Measurements from ENCODE around the gene CHMP2A. TPM values are rescaled to one million over a fixed set of nuclear protein-coding genes. Genes with fewer than 3 reads are reported as not detected.
"Not testable (repeated sequence)": the region's sequence is repeated elsewhere in the genome, so short reads cannot be mapped to it uniquely, and the experiment has no call there.

Gene CHMP2A
- total RNA-seq, 2 experiments from 2014 or later: 60.5 to 62.4 TPM

GRCh38 chr19:58510084-58510862 is 44.6 kb downstream of the CHMP2A start:
- Histone ChIP-seq H3K27me3 (ENCODE audit: control insufficient read depth in 1 of 2, insufficient read depth in 2 of 2, low read length in 2 of 2) (no peaks in the 10 kb centered on the region), H3K36me3 (ENCODE audit: insufficient read depth, low read length) (no peaks in the 10 kb centered on the region), H3K4me1 (ENCODE audit: insufficient read depth, low read length) (peaks cover 15% of the 10 kb centered on the region), H3K27ac (ENCODE audit: low read depth in 1 of 2, low read length in 2 of 2) (no peak overlapping the region), H3K9me3 (ENCODE audit: control insufficient read depth in 1 of 2, insufficient read depth in 1 of 2, low read length in 2 of 2) (peaks cover 0 to 27% of the 10 kb centered on the region in 2 experiments), H3K4me3 (ENCODE audit: low read length) (no peak overlapping the region)
- H3K27ac Mint-ChIP-seq: no peak overlapping the region
- no peak for DNase-seq
- POLR2A ChIA-PET: interaction anchor here (1.1 kb wide), 1 partner anchor 8 kb away, joined by 3 read pairs; no protein-coding TSS in a partner anchor
- H3K27me3 Mint-ChIP-seq: no peaks in the 10 kb centered on the region
- no peak for TF ChIP-seq CTCF (IDR thresholded peaks at IDR 0.05)
- peaks cover 3% of the 10 kb centered on the region for H3K9me3 Mint-ChIP-seq
- CTCF ChIA-PET: no interaction called here
- ATAC-seq (ENCODE audit: poor library complexity): no peak
- H3K36me3 Mint-ChIP-seq (ENCODE audit: low read depth): peaks cover 3% of the 10 kb centered on the region
- no peak overlapping the region for H3K4me3 Mint-ChIP-seq
- H3K4me1 Mint-ChIP-seq (ENCODE audit: low read depth): peaks cover 14% of the 10 kb centered on the region
- intact Hi-C loops (cut with DNase I, micrococcal nuclease): no loop called here

- no peaks in the 10 kb centered on the region for H3K27me3 ChIP-seq (ENCODE audit: control insufficient read depth in 1 of 2, insufficient read depth in 2 of 2, low read length in 2 of 2)
- POLR2A ChIA-PET: interaction anchor here (1.1 kb wide), 1 partner anchor 8 kb away, joined by 3 read pairs; no protein-coding TSS in a partner anchor
- Mint-ChIP-seq H3K4me1 (ENCODE audit: low read depth) (peaks cover 11% of the 10 kb centered on the region), H3K9me3 (peaks cover 3% of the 10 kb centered on the region), H3K27ac (no peak overlapping the region), H3K27me3 (no peaks in the 10 kb centered on the region), H3K4me3 (no peak overlapping the region), H3K36me3 (ENCODE audit: low read depth) (peaks cover 3% of the 10 kb centered on the region)
- TF ChIP-seq CTCF (IDR thresholded peaks at IDR 0.05): no peak
- ATAC-seq (ENCODE audit: poor library complexity) (no peak), DNase-seq (no peak)
- no peak overlapping the region for H3K27ac ChIP-seq (ENCODE audit: low read depth in 1 of 2, low read length in 2 of 2)
- intact Hi-C loops (cut with DNase I, micrococcal nuclease): no loop called here
- no peak overlapping the region for H3K4me3 ChIP-seq (ENCODE audit: low read length)
- peaks cover 0 to 33% of the 10 kb centered on the region in 2 experiments for H3K9me3 ChIP-seq (ENCODE audit: control insufficient read depth in 1 of 2, insufficient read depth in 1 of 2, low read length in 2 of 2)
- CTCF ChIA-PET: no interaction called here
- H3K4me1 ChIP-seq (ENCODE audit: insufficient read depth, low read length): peaks cover 13% of the 10 kb centered on the region
- H3K36me3 ChIP-seq (ENCODE audit: insufficient read depth, low read length): no peaks in the 10 kb centered on the region
Observed at GRCh38 chr19:58509731-58510083, 45.2 kb downstream of the CHMP2A start.

GRCh38 chr19:58507602-58508223 is 47.2 kb downstream of the CHMP2A start:
- H3K36me3 ChIP-seq (ENCODE audit: insufficient read depth, low read length); DNase-seq; CTCF ChIA-PET; H3K4me3 Mint-ChIP-seq; H3K36me3 Mint-ChIP-seq (ENCODE audit: low read depth); H3K4me3 ChIP-seq (ENCODE audit: low read length); POLR2A ChIA-PET; ATAC-seq (ENCODE audit: poor library complexity); intact Hi-C loops (cut with DNase I, micrococcal nuclease); H3K4me1 ChIP-seq (ENCODE audit: insufficient read depth, low read length); H3K4me1 Mint-ChIP-seq (ENCODE audit: low read depth); H3K27me3 Mint-ChIP-seq; H3K27me3 ChIP-seq (ENCODE audit: control insufficient read depth in 1 of 2, insufficient read depth in 2 of 2, low read length in 2 of 2); H3K9me3 Mint-ChIP-seq; H3K27ac Mint-ChIP-seq; H3K27ac ChIP-seq (ENCODE audit: low read depth in 1 of 2, low read length in 2 of 2): not testable (repeated sequence)
- peaks cover 0 to 35% of the 10 kb centered on the region in 2 experiments for H3K9me3 ChIP-seq (ENCODE audit: control insufficient read depth in 1 of 2, insufficient read depth in 1 of 2, low read length in 2 of 2)

Small RNAs within 50 kb of the gene (microRNA-seq; reads per million reads assigned to microRNA genes)
- gene MIR6807 (ENCODE audit: borderline microRNAs expressed, borderline replicate concordance): not detected

Other genes with a start within 250 kb of the CHMP2A start
- 100 to 1,000 TPM; 150 to 153 TPM for gene ERVK3-1, start 249.7 kb downstream of the CHMP2A start, total RNA-seq
- gene ZSCAN22, start 228.1 kb downstream of the CHMP2A start, total RNA-seq: under 1 TPM; 0.77 to 0.81 TPM
- gene A1BG, start 201.6 kb downstream of the CHMP2A start, total RNA-seq: 1 to 10 TPM; 7.6 to 8.4 TPM
- under 1 TPM; 0.28 to 0.55 TPM for gene ZNF497, start 192.4 kb downstream of the CHMP2A start, total RNA-seq
- 1 to 10 TPM in 1 of 2 experiments, under 1 TPM in 1; 0.71 to 1.0 TPM for gene ZNF837, start 174.1 kb downstream of the CHMP2A start, total RNA-seq
- gene RPS5, start 167.8 kb downstream of the CHMP2A start, total RNA-seq: 1,000 to 10,000 TPM; 1,619 to 1,646 TPM
- gene RNF225, start 159.4 kb downstream of the CHMP2A start, total RNA-seq: under 1 TPM in 1 of 2 experiments, not detected in 1; 0.55 TPM
- 1 to 10 TPM; 1.7 to 1.8 TPM for gene ZNF584, start 146.5 kb downstream of the CHMP2A start, total RNA-seq
- gene ZNF132, start 115.0 kb downstream of the CHMP2A start, total RNA-seq: 1 to 10 TPM; 1.0 to 1.4 TPM
- 1 to 10 TPM; 6.3 to 7.6 TPM for gene ZNF324B, start 103.5 kb downstream of the CHMP2A start, total RNA-seq
- 10 to 100 TPM; 24.3 to 25.2 TPM for gene ZNF324, start 88.0 kb downstream of the CHMP2A start, total RNA-seq
- gene ZNF446, start 78.8 kb downstream of the CHMP2A start, total RNA-seq: 10 to 100 TPM; 13.6 to 14.6 TPM
- gene SLC27A5, start 43.1 kb downstream of the CHMP2A start, total RNA-seq: 1 to 10 TPM; 3.5 to 4.8 TPM
- 1 to 10 TPM; 5.7 to 6.3 TPM for gene ZBTB45, start 35.3 kb downstream of the CHMP2A start, total RNA-seq
- 100 to 1,000 TPM; 549 to 553 TPM for gene TRIM28, start 11.0 kb downstream of the CHMP2A start, total RNA-seq
- gene UBE2M, start 3.5 kb upstream of the CHMP2A start, total RNA-seq: 10 to 100 TPM; 29.0 to 31.0 TPM
- gene MZF1, start 18.2 kb upstream of the CHMP2A start, total RNA-seq: 10 to 100 TPM; 21.0 to 21.1 TPM